HEK293T (cell line): Measurements from ENCODE around the gene PDHA1.

Experiments
- BHLHE40 ChIP-seq: fragments of 450-650 bp; IDR thresholded peaks from 2 replicates; pipeline ENCODE4 v1.6.1; 2016; ENCODE audit warnings: mild to moderate bottlenecking, moderate library complexity, borderline replicate concordance
- FOXA1 ChIP-seq: fragments of 450-650 bp; IDR thresholded peaks from 2 replicates; pipeline ENCODE4 v1.6.1; 2016; ENCODE audit warnings: mild to moderate bottlenecking
- FOXM1 ChIP-seq: fragments of 450-650 bp; IDR thresholded peaks from 2 replicates; pipeline ENCODE4 v1.6.1; 2017; ENCODE audit warnings: mild to moderate bottlenecking, borderline replicate concordance
- SUZ12 ChIP-seq: fragments of 450-650 bp; IDR thresholded peaks from 2 replicates; pipeline ENCODE4 v1.6.1; 2016; ENCODE audit warnings: mild to moderate bottlenecking
- TARDBP ChIP-seq: fragments of 450-650 bp; IDR thresholded peaks from 2 replicates; pipeline ENCODE4 v1.6.1; 2016

DNA sequence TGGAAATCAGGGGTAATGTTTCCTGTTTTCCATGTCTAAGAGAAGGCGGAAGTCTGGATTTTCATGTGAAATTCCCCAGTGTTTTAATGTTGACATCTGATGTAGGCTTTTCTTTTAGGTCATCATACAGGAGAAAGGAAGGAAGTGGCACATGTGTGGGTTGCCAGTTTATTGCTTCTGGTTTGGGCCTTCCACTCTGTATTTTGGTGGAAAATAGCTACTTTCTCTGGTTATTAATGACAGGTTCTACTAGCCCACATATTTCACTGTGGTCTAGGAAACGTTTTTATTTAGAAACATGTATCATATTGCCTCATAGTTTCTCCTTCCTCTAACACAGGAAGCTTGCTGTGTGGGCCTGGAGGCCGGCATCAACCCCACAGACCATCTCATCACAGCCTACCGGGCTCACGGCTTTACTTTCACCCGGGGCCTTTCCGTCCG, 7.2 kb downstream of the PDHA1 start:
- TF ChIP-seq FOXM1, result no peak
- no peak for TF ChIP-seq BHLHE40
- TF ChIP-seq FOXA1, result no peak
- no peak for TF ChIP-seq TARDBP
- TF ChIP-seq SUZ12, result no peak
